Endothelial cell of umbilical vein (primary cell): ENCODE results near the gene GLRA2.

ENCODE experiments used
- EZH2 ChIP-seq: IDR thresholded peaks from 2 replicates; pipeline ENCODE4 v1.6.1; 2012; ENCODE audit warnings: borderline replicate concordance, low read depth, mild to moderate bottlenecking, moderate library complexity, low read length, inconsistent platforms; ENCODE audit not compliant: severe bottlenecking
- MAX ChIP-seq: IDR thresholded peaks from 2 replicates; pipeline ENCODE4 v1.6.1; 2011; ENCODE audit not compliant: insufficient read depth, insufficient read length
- POLR2A ChIP-seq: IDR thresholded peaks from 2 replicates; pipeline ENCODE4 v1.6.1; 2012; ENCODE audit warnings: low read depth, mild to moderate bottlenecking, control low read depth, low read length
- TF ChIP-seq, protein P1 (sequence below), 2 donors: IDR thresholded peaks; 1 replicate in 1 of 2; 2 replicates in 1 of 2; pipeline ENCODE4 v1.5.1; 2011; ENCODE audit warnings: low read length in 2 of 2, mild to moderate bottlenecking in 2 of 2, moderate library complexity in 2 of 2, control low read depth in 1 of 2, inconsistent platforms in 1 of 2, low read depth in 1 of 2; ENCODE audit not compliant: insufficient read depth in 1 of 2; ENCODE audit errors: extremely low read depth in 1 of 2

DNA sequence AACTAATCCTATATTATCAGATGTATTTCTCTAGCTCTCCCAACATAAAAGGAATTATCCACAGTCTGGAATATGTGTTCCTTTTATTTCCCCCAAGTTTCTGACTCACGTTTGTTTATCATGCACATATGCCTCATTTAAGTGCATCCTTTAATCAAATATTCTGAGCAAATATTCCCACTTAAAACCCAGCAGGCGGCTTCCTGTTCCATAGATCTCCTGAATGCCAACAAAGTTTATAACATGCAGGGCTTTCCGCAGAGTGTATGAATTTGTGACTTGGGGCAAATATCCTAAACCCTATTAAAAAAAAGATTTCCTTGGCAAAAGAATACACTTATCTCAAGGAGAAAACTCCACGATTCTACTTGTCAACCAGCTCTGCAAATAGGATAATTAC, 16.9 kb downstream of the GLRA2 start:
- TF ChIP-seq, protein P1, sequence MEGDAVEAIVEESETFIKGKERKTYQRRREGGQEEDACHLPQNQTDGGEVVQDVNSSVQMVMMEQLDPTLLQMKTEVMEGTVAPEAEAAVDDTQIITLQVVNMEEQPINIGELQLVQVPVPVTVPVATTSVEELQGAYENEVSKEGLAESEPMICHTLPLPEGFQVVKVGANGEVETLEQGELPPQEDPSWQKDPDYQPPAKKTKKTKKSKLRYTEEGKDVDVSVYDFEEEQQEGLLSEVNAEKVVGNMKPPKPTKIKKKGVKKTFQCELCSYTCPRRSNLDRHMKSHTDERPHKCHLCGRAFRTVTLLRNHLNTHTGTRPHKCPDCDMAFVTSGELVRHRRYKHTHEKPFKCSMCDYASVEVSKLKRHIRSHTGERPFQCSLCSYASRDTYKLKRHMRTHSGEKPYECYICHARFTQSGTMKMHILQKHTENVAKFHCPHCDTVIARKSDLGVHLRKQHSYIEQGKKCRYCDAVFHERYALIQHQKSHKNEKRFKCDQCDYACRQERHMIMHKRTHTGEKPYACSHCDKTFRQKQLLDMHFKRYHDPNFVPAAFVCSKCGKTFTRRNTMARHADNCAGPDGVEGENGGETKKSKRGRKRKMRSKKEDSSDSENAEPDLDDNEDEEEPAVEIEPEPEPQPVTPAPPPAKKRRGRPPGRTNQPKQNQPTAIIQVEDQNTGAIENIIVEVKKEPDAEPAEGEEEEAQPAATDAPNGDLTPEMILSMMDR (IDR thresholded peaks at IDR 0.05; ENCODE audit: extremely low read depth in 1 of 2, insufficient read depth in 1 of 2, low read depth in 1 of 2, low read length in 2 of 2): no peak
- TF ChIP-seq POLR2A (no peak), MAX (no peak), EZH2 (no peak)
